Measurements from ENCODE around the gene CC2D2A. TPM values are rescaled to one million over a fixed set of nuclear protein-coding genes. Genes with fewer than 3 reads are reported as not detected.

CC2D2A gene
- total RNA-seq (2021; ENCODE audit: unreplicated experiment) = 13.0 TPM
- 4.3 and 8.1 TPM in 2 replicates for polyA plus RNA-seq (2012)
- percentile 55 among the genes with signal in this experiment for Bru-seq, nascent RNA
- percentile 48 among the genes with signal in this experiment for BruChase-seq, experiment 1, labeled RNA remaining after a 6-hour chase
- BruChase-seq, experiment 2, labeled RNA remaining after a 2-hour chase = percentile 46 among the genes with signal in this experiment
- long read RNA-seq, partial matches to known transcripts = 3 of 6 reads
- long read RNA-seq, other reads (novel, unspliced or antisense) = 3 of 6 reads

GRCh38 chr4:15469402-15470127 lies at the start of gene CC2D2A:
CC2D2A (plus strand) TSS chr4:15469882; CDS start chr4:15475933, 6,051 bp downstream.
- Histone ChIP-seq H3K9me3 (ENCODE audit: control insufficient read depth in 1 of 2, insufficient read depth in 1 of 2, low read depth in 1 of 2, low read length in 2 of 2) (no peaks in the 10 kb centered on the region), H3K27ac (ENCODE audit: low read depth, low read length) (no peak within 1 kb of the TSS), H3K9ac (ENCODE audit: low read length) (no peak within 1 kb of the TSS), H3K36me3 (ENCODE audit: control insufficient read depth in 1 of 2, insufficient read depth in 2 of 2, low read length in 2 of 2) (no peaks in the 10 kb centered on the region), H3K4me3 (replicated peaks in 1 of 2; ENCODE audit: low read depth in 1 of 2, low read length in 2 of 2) (no peak within 1 kb of the TSS), H3K79me2 (ENCODE audit: insufficient read depth, low read length) (no peaks in the 10 kb centered on the region), H3K4me1 (ENCODE audit: control insufficient read depth in 1 of 2, insufficient read depth in 2 of 2, low read length in 2 of 2) (no peaks in the 10 kb centered on the region), H3K4me2 (ENCODE audit: low read length) (no peak within 1 kb of the TSS), H2AFZ (ENCODE audit: low read depth, low read length, poor library complexity, severe bottlenecking) (no peak within 1 kb of the TSS), H4K20me1 (ENCODE audit: insufficient read depth) (no peaks in the 10 kb centered on the region), H3K9me2 (ENCODE audit: insufficient read depth) (no peaks in the 10 kb centered on the region), H3K27me3 (ENCODE audit: insufficient read depth, low read length) (no peaks in the 10 kb centered on the region)
- intact Hi-C loops (cut with micrococcal nuclease) = no loop called here
- ChIA-PET CTCF (interaction anchor here (0.6 kb wide), 1 partner anchor 8 kb away, joined by 3 read pairs; no protein-coding TSS in a partner anchor), RAD21 (ENCODE audit: low non-redundant PET in 1 of 2, low total read pairs in 2 of 2, uncharacterized antibody in 2 of 2, unreplicated experiment in 2 of 2) (no interaction called here), POLR2A (interaction anchor here (1.1 kb wide), 1 partner anchor 10 kb away, joined by 4 read pairs; no protein-coding TSS in a partner anchor)
- no peak for DNase-seq (ENCODE audit: low read depth, low spot score)
- ATAC-seq = no peak; the same call in 1 of the 2 replicates
- BruUV-seq (replicated peaks) = no TSS peak
- TF ChIP-seq EGR1 (IDR thresholded peaks at IDR 0.05; ENCODE audit: low read depth) (no peak), ELF1 (IDR thresholded peaks at IDR 0.05; ENCODE audit: borderline replicate concordance, low read depth) (no peak), YY1 (IDR thresholded peaks at IDR 0.05; ENCODE audit: extremely low read depth, insufficient replicate concordance, low read depth, low read length) (no peak), EZH2phosphoT487 (IDR thresholded peaks at IDR 0.05; ENCODE audit: borderline replicate concordance) (no peak), SRF (IDR thresholded peaks at IDR 0.05; ENCODE audit: low read depth) (no peak), ZNF274 (IDR thresholded peaks at IDR 0.05; ENCODE audit: low read depth, low read length) (no peak), ZBTB33 (IDR thresholded peaks at IDR 0.05; ENCODE audit: extremely low read depth, insufficient replicate concordance, low read length) (no peak), ATF3 (IDR thresholded peaks at IDR 0.05) (no peak), POLR2A (IDR thresholded peaks at IDR 0.05; ENCODE audit: borderline replicate concordance, extremely low read depth, insufficient read depth, insufficient read length) (no peak), EZH2 (IDR thresholded peaks at IDR 0.05) (no peak), TCF7L2 (IDR thresholded peaks at IDR 0.05; ENCODE audit: borderline replicate concordance, extremely low read depth, insufficient read depth, insufficient read length) (no peak), REST (IDR thresholded peaks at IDR 0.05; ENCODE audit: low read depth) (no peak), SIN3A (IDR thresholded peaks at IDR 0.05; ENCODE audit: low read depth) (no peak), ZFX (IDR thresholded peaks at IDR 0.05) (no peak), POLR2AphosphoS5 (IDR thresholded peaks at IDR 0.05; ENCODE audit: low read depth, low read length) (no peak), CBX3 (IDR thresholded peaks at IDR 0.05; ENCODE audit: low read depth) (no peak)
